ENCODE measurements around the gene SEMA5A. TPM values are rescaled to one million over a fixed set of nuclear protein-coding genes. Genes with fewer than 3 reads are reported as not detected.

SEMA5A gene
- polyA plus RNA-seq, 1 donor from 2014 or later = 3.2 TPM

DNA sequence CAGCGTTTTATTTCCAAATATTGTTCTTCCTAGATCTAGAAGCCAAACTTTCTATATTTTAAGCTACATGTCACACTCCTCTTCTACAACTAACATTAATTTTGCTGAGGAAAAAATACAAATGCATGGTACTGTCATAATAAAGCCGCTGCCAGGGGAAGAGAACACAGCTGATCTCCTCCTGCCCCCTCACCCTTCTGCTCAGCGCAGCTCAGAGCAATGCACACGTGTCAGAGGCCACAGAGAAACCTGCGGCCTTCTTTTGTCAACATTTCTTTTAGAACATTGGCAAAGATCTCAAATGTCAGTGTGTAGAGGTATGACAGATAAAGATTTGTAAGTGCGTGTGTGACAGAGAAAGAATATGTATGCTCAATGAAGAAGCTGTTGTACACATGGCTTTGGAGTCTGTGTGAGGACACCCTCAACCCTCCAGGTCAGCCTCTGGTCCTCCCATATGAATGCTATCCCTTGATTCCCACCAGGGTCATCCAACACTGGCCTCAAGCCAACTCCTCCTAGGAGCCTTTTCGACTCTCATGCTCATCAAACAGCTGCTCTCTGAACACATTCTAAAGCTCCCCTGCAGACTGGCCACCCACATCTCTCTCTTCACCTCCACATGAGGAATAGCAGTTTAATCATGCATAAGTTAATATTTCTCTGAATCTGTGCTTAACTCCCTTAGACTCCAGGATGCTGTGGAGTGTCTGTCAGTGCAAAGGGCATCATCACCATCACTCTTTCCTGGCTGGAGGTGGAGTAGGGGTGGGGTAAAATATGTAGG lies 43.4 kb upstream of the SEMA5A start:
- Histone ChIP-seq H3K36me3 (ENCODE audit: insufficient read depth, low read length) (no peaks in the 10 kb centered on the region), H3K27me3 (ENCODE audit: insufficient read depth, low read depth, low read length) (no peaks in the 10 kb centered on the region), H3K4me3 (ENCODE audit: low read length) (no peak overlapping the region), H3K4me2 (ENCODE audit: low read length) (no peak overlapping the region), H3K9ac (ENCODE audit: low read length) (no peak overlapping the region), H4K20me1 (ENCODE audit: insufficient read depth) (no peaks in the 10 kb centered on the region), H3K9me3 (ENCODE audit: low read length) (no peaks in the 10 kb centered on the region), H3F3A (ENCODE audit: insufficient read depth, low read length, poor library complexity, severe bottlenecking) (no peaks in the 10 kb centered on the region), H3K9me2 (ENCODE audit: insufficient read depth, low read length) (no peaks in the 10 kb centered on the region), H3K79me2 (replicated peaks; ENCODE audit: insufficient read depth, low read length) (no peaks in the 10 kb centered on the region), H2AFZ (ENCODE audit: low read depth, low read length) (no peak overlapping the region), H3K27ac (ENCODE audit: low read length) (no peak overlapping the region)
- TF ChIP-seq RAD21 (conservative IDR thresholded peaks at IDR 0.05) = no peak
- TF ChIP-seq SMC3 (conservative IDR thresholded peaks at IDR 0.05; ENCODE audit: poor library complexity) = no peak
- TF ChIP-seq, protein P1, sequence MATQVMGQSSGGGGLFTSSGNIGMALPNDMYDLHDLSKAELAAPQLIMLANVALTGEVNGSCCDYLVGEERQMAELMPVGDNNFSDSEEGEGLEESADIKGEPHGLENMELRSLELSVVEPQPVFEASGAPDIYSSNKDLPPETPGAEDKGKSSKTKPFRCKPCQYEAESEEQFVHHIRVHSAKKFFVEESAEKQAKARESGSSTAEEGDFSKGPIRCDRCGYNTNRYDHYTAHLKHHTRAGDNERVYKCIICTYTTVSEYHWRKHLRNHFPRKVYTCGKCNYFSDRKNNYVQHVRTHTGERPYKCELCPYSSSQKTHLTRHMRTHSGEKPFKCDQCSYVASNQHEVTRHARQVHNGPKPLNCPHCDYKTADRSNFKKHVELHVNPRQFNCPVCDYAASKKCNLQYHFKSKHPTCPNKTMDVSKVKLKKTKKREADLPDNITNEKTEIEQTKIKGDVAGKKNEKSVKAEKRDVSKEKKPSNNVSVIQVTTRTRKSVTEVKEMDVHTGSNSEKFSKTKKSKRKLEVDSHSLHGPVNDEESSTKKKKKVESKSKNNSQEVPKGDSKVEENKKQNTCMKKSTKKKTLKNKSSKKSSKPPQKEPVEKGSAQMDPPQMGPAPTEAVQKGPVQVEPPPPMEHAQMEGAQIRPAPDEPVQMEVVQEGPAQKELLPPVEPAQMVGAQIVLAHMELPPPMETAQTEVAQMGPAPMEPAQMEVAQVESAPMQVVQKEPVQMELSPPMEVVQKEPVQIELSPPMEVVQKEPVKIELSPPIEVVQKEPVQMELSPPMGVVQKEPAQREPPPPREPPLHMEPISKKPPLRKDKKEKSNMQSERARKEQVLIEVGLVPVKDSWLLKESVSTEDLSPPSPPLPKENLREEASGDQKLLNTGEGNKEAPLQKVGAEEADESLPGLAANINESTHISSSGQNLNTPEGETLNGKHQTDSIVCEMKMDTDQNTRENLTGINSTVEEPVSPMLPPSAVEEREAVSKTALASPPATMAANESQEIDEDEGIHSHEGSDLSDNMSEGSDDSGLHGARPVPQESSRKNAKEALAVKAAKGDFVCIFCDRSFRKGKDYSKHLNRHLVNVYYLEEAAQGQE (IDR thresholded peaks at IDR 0.05; ENCODE audit: borderline replicate concordance) = no peak
- no peak for TF ChIP-seq TAF1 (IDR thresholded peaks at IDR 0.05; ENCODE audit: low read depth)
- no peak for TF ChIP-seq POLR2AphosphoS5 (IDR thresholded peaks at IDR 0.05)
- TF ChIP-seq EP300 (conservative IDR thresholded peaks at IDR 0.05; ENCODE audit: poor library complexity, severe bottlenecking) = no peak
- no peak for TF ChIP-seq EZH2 (IDR thresholded peaks at IDR 0.05; ENCODE audit: borderline replicate concordance, insufficient read depth, low read length, poor library complexity, severe bottlenecking)
- no peak for TF ChIP-seq MXI1 (conservative IDR thresholded peaks at IDR 0.05; ENCODE audit: poor library complexity, severe bottlenecking)
- TF ChIP-seq, protein P2, sequence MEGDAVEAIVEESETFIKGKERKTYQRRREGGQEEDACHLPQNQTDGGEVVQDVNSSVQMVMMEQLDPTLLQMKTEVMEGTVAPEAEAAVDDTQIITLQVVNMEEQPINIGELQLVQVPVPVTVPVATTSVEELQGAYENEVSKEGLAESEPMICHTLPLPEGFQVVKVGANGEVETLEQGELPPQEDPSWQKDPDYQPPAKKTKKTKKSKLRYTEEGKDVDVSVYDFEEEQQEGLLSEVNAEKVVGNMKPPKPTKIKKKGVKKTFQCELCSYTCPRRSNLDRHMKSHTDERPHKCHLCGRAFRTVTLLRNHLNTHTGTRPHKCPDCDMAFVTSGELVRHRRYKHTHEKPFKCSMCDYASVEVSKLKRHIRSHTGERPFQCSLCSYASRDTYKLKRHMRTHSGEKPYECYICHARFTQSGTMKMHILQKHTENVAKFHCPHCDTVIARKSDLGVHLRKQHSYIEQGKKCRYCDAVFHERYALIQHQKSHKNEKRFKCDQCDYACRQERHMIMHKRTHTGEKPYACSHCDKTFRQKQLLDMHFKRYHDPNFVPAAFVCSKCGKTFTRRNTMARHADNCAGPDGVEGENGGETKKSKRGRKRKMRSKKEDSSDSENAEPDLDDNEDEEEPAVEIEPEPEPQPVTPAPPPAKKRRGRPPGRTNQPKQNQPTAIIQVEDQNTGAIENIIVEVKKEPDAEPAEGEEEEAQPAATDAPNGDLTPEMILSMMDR (IDR thresholded peaks at IDR 0.05; ENCODE audit: poor library complexity, severe bottlenecking) = no peak

DNA sequence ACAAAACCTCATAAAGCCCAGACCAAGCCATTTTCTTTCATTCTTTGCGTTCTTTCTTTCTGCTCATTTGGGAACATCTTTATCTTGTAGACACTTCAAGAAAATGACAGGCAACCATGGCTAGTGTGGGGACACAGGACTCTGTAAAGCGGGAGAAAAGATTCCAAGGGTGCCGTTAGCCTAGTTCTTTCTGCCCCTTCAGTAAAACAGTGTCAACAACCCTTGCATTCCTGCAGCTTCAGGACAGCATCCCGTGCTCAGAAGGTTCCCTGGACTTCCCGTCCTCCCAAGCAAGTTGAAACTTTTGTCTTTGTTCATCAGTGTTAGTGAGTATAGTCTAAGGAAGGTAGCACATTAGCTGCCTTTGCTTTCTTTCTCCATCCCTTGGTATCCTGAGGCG lies 42.4 kb upstream of the SEMA5A start:
- Histone ChIP-seq H3K27ac (ENCODE audit: low read length) (no peak overlapping the region), H3K27me3 (ENCODE audit: insufficient read depth, low read depth, low read length) (no peaks in the 10 kb centered on the region), H3F3A (ENCODE audit: insufficient read depth, low read length, poor library complexity, severe bottlenecking) (no peaks in the 10 kb centered on the region), H3K9me2 (ENCODE audit: insufficient read depth, low read length) (no peaks in the 10 kb centered on the region), H3K9me3 (ENCODE audit: low read length) (no peaks in the 10 kb centered on the region), H3K9ac (ENCODE audit: low read length) (no peak overlapping the region), H3K36me3 (ENCODE audit: insufficient read depth, low read length) (no peaks in the 10 kb centered on the region), H3K4me2 (ENCODE audit: low read length) (no peak overlapping the region), H4K20me1 (ENCODE audit: insufficient read depth) (no peaks in the 10 kb centered on the region), H3K4me3 (ENCODE audit: low read length) (no peak overlapping the region), H3K79me2 (replicated peaks; ENCODE audit: insufficient read depth, low read length) (no peaks in the 10 kb centered on the region), H2AFZ (ENCODE audit: low read depth, low read length) (no peak overlapping the region)
- TF ChIP-seq MXI1 (conservative IDR thresholded peaks at IDR 0.05; ENCODE audit: poor library complexity, severe bottlenecking) = no peak
- no peak for TF ChIP-seq POLR2AphosphoS5 (IDR thresholded peaks at IDR 0.05)
- TF ChIP-seq, protein P2 (IDR thresholded peaks at IDR 0.05; ENCODE audit: poor library complexity, severe bottlenecking) = no peak
- TF ChIP-seq EZH2 (IDR thresholded peaks at IDR 0.05; ENCODE audit: borderline replicate concordance, insufficient read depth, low read length, poor library complexity, severe bottlenecking) = no peak
- TF ChIP-seq EP300 (conservative IDR thresholded peaks at IDR 0.05; ENCODE audit: poor library complexity, severe bottlenecking) = no peak
- TF ChIP-seq RAD21 (conservative IDR thresholded peaks at IDR 0.05) = no peak
